Omental fat pad (tissue), 4 donors: ENCODE data around the gene MYCN. TPM values are rescaled to one million over a fixed set of nuclear protein-coding genes. Genes with fewer than 3 reads are reported as not detected.

Experiments used
- ATAC-seq: fragments of 150-250 bp; one replicate; pipeline ENCODE4 v1.9.1; 2016; ENCODE audit warnings: mild to moderate bottlenecking, moderate library complexity; ENCODE audit not compliant: low FRiP score
- DNase-seq: peaks from one replicate; pipeline ENCODE4 v3.0.0-alpha.2; 2019; ENCODE audit warnings: low spot score
- total RNA-seq, 4 donors: library from RNA; depleted of rRNA; stranded (reverse); fragments of >200 nt; gene quantifications; one replicate each; pipeline ENCODE4 v1.1.0, GENCODE V29; 2016
- TF ChIP-seq, protein P1 (sequence below), 3 donors: fragments of 450-650 bp; IDR thresholded peaks; one replicate each; pipeline ENCODE4 v1.5.1; 2016 to 2017; ENCODE audit warnings: antibody characterized with exemption in 3 of 3, mild to moderate bottlenecking in 3 of 3, moderate library complexity in 2 of 3

The MYCN gene
- total RNA-seq, 4 donors from 2014 or later, result 0.19 to 0.47 TPM; not detected in 2

- TF ChIP-seq, protein P1, sequence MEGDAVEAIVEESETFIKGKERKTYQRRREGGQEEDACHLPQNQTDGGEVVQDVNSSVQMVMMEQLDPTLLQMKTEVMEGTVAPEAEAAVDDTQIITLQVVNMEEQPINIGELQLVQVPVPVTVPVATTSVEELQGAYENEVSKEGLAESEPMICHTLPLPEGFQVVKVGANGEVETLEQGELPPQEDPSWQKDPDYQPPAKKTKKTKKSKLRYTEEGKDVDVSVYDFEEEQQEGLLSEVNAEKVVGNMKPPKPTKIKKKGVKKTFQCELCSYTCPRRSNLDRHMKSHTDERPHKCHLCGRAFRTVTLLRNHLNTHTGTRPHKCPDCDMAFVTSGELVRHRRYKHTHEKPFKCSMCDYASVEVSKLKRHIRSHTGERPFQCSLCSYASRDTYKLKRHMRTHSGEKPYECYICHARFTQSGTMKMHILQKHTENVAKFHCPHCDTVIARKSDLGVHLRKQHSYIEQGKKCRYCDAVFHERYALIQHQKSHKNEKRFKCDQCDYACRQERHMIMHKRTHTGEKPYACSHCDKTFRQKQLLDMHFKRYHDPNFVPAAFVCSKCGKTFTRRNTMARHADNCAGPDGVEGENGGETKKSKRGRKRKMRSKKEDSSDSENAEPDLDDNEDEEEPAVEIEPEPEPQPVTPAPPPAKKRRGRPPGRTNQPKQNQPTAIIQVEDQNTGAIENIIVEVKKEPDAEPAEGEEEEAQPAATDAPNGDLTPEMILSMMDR (IDR thresholded peaks at IDR 0.05), result no peak
- no peak for ATAC-seq
- no peak for DNase-seq
These were observed 5.8 kb downstream of the MYCN start for GRCh38 chr2:15945909-15946705.

- TF ChIP-seq, protein P1 (IDR thresholded peaks at IDR 0.05), result no peak
- DNase-seq, result no peak
- no peak for ATAC-seq
These were observed 6.6 kb downstream of the MYCN start for GRCh38 chr2:15946983-15947382.

DNA sequence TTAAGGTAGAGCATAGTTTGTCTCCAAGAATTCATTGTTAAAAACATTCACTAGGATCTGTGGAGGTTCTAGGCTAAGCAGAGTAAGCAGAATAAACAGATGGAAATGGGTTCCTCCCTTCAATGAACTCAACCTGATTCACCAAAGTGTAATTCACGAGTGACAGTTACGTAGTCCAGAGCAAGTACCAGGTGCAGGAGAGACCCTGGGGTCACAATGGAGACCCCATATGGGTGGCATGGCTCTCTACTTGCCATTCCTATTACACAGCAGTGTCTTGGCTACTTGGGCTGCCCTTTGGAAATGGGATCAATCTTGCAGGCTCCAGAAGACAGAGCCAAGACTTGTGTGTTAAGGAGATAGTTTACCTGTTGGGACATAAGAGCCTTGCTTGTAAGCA is 7.1 kb downstream of the MYCN start:
- DNase-seq, result no peak
- TF ChIP-seq, protein P1 (IDR thresholded peaks at IDR 0.05), result no peak
- no peak for ATAC-seq

- ATAC-seq (no peak), DNase-seq (no peak)
- TF ChIP-seq, protein P1 (IDR thresholded peaks at IDR 0.05), result no peak
These were observed 8.3 kb downstream of the MYCN start for GRCh38 chr2:15948704-15948957.

DNA sequence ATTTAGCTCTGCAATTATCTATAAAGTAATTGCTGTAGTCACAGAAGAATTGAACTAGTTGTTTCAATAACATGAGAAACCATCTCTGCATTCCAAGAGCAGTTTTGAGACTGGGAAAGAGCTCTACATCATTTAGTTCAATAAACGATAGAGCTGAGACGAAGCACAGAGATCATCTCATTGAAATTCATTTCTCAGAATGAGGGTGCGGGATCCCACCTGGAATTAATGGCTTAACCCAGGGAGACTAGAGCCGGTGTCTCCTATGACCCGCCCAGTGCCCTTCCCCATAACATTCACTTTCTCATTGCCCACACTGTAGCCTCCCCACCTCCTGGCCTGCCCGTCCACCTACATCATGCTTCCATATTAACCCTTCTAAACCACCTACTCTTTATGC is 8.8 kb downstream of the MYCN start:
- TF ChIP-seq, protein P1 (IDR thresholded peaks at IDR 0.05), result no peak
- no peak for ATAC-seq

GRCh38 chr2:15949551-15949950 is 9.2 kb downstream of the MYCN start:
- TF ChIP-seq, protein P1 (IDR thresholded peaks at IDR 0.05), result no peak
- ATAC-seq (no peak), DNase-seq (no peak)

More for the DNA sequence above, 8.8 kb downstream of the MYCN start:
- no peak for DNase-seq
